HG03139 (cell line): Measurements from ENCODE around the gene MUC4.

Experiments used
- ATAC-seq: cut with Tn5 transposase; IDR thresholded peaks from one replicate; pipeline ENCODE4 v1.9.1; 2021; ENCODE audit not compliant: unreplicated experiment

The MUC4 gene

GRCh38 chr3:195700319-195700718 is 111.4 kb downstream of the MUC4 start:
- no peak for ATAC-seq

DNA sequence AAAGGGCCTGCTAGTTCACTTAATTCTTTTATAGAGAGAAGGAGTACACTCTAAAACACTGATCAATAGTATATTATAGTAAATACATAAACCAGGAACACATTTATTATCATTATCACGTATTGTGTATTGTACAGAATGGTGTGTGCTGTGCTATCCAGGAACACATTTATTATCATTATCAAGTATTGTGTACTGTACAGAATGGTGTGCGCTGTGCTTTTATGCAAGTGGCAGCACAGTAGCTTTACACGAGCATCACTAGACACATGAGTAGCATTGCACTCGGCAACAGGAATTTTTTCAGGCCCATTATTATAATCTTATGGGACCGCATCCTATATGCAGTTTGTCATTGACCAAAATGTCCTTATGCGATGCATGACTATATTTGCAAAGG is 111.9 kb downstream of the MUC4 start:
- ATAC-seq = no peak

DNA sequence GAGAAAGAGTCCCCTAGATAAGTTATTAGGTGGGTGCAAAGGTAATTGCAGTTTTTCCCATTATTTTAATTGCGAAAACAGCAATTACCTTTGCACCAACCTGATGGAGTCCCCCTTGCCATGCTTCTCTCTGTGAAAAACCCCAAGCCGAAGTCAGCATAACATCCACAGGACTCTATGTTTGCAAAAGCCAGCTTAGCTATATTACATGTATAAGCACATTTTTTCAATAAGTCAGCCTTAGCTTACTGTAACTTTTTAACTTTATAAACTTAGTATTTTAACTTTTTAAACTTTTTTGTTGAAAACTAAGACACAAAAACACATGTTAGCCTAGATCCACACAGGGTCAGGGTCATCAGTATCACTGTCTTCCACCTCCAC is 112.3 kb downstream of the MUC4 start:
- ATAC-seq = no peak

DNA sequence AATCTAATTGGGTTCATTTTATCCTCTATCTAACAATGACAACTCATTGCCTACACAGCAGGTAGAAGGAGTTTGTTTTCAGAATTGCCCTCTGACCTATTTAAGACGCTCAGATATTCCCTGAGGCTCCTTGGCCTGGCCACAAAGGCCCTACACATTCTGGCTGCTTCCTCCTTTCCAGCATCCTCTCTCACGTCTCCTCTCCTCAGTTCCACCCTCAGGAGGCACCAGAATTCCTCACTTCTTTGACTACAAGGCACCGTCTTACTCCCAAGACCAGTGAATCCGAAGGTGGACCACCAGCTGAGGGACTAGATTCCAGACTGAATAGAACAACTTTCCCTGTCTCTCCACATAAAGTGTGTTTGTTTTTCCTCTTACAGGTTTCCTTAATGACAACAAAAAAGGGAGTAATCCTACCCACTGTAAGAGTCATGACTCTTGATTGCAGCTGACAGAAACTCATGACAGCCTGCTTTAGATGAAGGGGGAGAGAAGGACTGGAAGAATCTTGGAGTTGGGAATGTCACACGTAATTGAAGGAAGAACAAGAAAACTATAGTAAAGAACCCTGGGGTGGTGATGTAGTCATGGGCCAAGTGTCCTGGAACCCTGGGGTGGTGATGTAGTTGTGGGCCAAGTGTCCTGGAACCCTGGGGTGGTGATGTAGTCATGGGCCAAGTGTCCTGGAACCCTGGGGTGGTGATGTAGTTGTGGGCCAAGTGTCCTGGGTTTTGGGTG is 112.9 kb downstream of the MUC4 start:
- ATAC-seq = no peak

- no peak for ATAC-seq
Observed at GRCh38 chr3:195698325-195698646, 113.4 kb downstream of the MUC4 start.

DNA sequence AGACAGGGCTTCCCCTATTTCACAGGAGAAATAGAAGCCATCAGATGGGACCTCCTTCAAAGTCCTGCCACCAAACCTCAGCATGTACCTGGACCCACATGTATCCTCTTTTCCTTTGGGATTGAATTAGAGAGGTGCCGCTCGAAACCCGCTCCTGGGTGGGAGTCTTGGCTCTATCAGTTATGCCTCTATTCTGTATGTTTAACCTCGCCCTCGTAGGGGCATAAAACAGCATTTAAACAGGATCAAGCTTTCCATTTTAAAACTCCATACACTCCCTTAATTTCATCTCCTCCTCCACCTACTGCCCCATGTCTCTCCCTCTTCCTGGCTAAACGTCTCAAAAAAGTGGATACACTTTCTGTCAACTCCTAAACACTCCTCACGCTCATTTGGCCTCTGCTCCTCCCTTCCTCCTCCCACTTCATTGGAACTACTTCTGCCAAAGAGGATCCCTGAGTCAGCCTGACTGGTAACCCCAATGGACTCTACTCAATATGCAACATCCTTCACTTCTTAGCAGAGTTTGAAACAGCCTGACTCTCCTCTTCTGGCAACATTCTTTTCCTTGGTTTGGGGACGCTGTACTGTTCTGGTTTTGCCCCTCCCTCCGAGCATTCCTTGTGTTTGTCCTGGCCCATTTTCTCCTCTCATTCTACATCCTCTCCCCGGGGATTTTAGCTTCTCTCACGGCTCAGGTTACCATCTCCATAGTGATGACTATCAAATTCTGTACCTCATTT is 114.0 kb downstream of the MUC4 start:
- ATAC-seq = no peak
